Anterior cingulate cortex (tissue), 58 donors: ENCODE data around the gene MIPEP.
A peak's percentile ranks its signal among the peaks of the same experiment; 100 is the strongest.

Experiments used
- DNase-seq, 58 donors: peaks; one replicate each; lab custom pipeline; 2025; lab: John Stamatoyannopoulos, UW

The MIPEP gene

GRCh38 chr13:23855360-23855759, 33.8 kb downstream of the MIPEP start:
- no peak for DNase-seq

GRCh38 chr13:23852351-23852750, 36.8 kb downstream of the MIPEP start:
- DNase-seq = no peak

- no peak for DNase-seq
These were observed 38.1 kb downstream of the MIPEP start for GRCh38 chr13:23851106-23851505.

- no peak for DNase-seq
These were observed 39.1 kb downstream of the MIPEP start for GRCh38 chr13:23850134-23850533.

GRCh38 chr13:23849670-23850069, 39.5 kb downstream of the MIPEP start:
- DNase-seq = no peak

- no peak for DNase-seq
These were observed 40.5 kb downstream of the MIPEP start for GRCh38 chr13:23848646-23849141.

GRCh38 chr13:23848019-23848418, 41.2 kb downstream of the MIPEP start:
- DNase-seq = no peak

GRCh38 chr13:23847497-23847896, 41.7 kb downstream of the MIPEP start:
- DNase-seq = no peak

GRCh38 chr13:23845105-23845725, 44.0 kb downstream of the MIPEP start:
- no peak for DNase-seq

GRCh38 chr13:23844132-23844531, 45.1 kb downstream of the MIPEP start:
- no peak for DNase-seq

- no peak for DNase-seq
These were observed 45.8 kb downstream of the MIPEP start for GRCh38 chr13:23843436-23843835.

GRCh38 chr13:23842406-23842805, 46.8 kb downstream of the MIPEP start:
- peak in 20 of 58 donors; percentile 2 to 56 (median 16) for DNase-seq

- DNase-seq = no peak
These were observed 55.2 kb downstream of the MIPEP start for GRCh38 chr13:23833733-23834611.

- no peak for DNase-seq
These were observed 60.3 kb downstream of the MIPEP start for GRCh38 chr13:23828866-23829265.

GRCh38 chr13:23828086-23828485, 61.1 kb downstream of the MIPEP start:
- DNase-seq = no peak

- DNase-seq = no peak
These were observed 64.0 kb downstream of the MIPEP start for GRCh38 chr13:23825179-23825578.

GRCh38 chr13:23824371-23824770, 64.8 kb downstream of the MIPEP start:
- no peak for DNase-seq

GRCh38 chr13:23822252-23822824, 66.9 kb downstream of the MIPEP start:
- DNase-seq = peak in 4 of 58 donors; percentile 5 to 31 (median 16)

GRCh38 chr13:23820530-23820929, 68.7 kb downstream of the MIPEP start:
- no peak for DNase-seq

GRCh38 chr13:23817830-23818229, 71.4 kb downstream of the MIPEP start:
- DNase-seq = no peak

GRCh38 chr13:23817136-23817535, 72.1 kb downstream of the MIPEP start:
- no peak for DNase-seq
